Measurements from ENCODE around the gene LARGE1.

Gene LARGE1

GRCh38 chr22:33443683-33444082 is 476.6 kb downstream of the LARGE1 start:
- TF ChIP-seq CTCF (IDR thresholded peaks at IDR 0.05; ENCODE audit: low read length): no peak
- no peak for TF ChIP-seq EZH2 (IDR thresholded peaks at IDR 0.05; ENCODE audit: borderline replicate concordance, low read length)
- Histone ChIP-seq H3K9me3 (ENCODE audit: low read length) (no peaks in the 10 kb centered on the region), H3K79me2 (ENCODE audit: insufficient read depth, low read length) (no peaks in the 10 kb centered on the region), H3K27me3 (ENCODE audit: insufficient read depth, low read length) (no peaks in the 10 kb centered on the region), H4K20me1 (ENCODE audit: insufficient read depth, low read length) (no peaks in the 10 kb centered on the region), H3K36me3 (ENCODE audit: insufficient read depth, low read length) (no peaks in the 10 kb centered on the region), H3K9me2 (ENCODE audit: low read depth, low read length) (no peaks in the 10 kb centered on the region), H3K27ac (ENCODE audit: low read depth, low read length, poor library complexity, severe bottlenecking) (no peak overlapping the region), H2AFZ (ENCODE audit: low read length) (no peak overlapping the region), H3K9ac (ENCODE audit: low read length) (no peak overlapping the region), H3K4me3 (ENCODE audit: low read depth, low read length, poor library complexity, severe bottlenecking) (no peak overlapping the region), H3K4me1 (ENCODE audit: insufficient read depth, low read length, severe bottlenecking) (no peaks in the 10 kb centered on the region), H3K4me2 (ENCODE audit: low read length) (no peak overlapping the region), H3F3A (ENCODE audit: insufficient read depth, low read length) (no peaks in the 10 kb centered on the region)

GRCh38 chr22:33440756-33441155 is 479.5 kb downstream of the LARGE1 start:
- Histone ChIP-seq H3K4me2 (ENCODE audit: low read length) (no peak overlapping the region), H3K9me2 (ENCODE audit: low read depth, low read length) (no peaks in the 10 kb centered on the region), H3K27me3 (ENCODE audit: insufficient read depth, low read length) (no peaks in the 10 kb centered on the region), H3K9me3 (ENCODE audit: low read length) (no peaks in the 10 kb centered on the region), H3K4me1 (ENCODE audit: insufficient read depth, low read length, severe bottlenecking) (no peaks in the 10 kb centered on the region), H3K9ac (ENCODE audit: low read length) (no peak overlapping the region), H2AFZ (ENCODE audit: low read length) (no peak overlapping the region), H3K36me3 (ENCODE audit: insufficient read depth, low read length) (no peaks in the 10 kb centered on the region), H3K79me2 (ENCODE audit: insufficient read depth, low read length) (no peaks in the 10 kb centered on the region), H3F3A (ENCODE audit: insufficient read depth, low read length) (no peaks in the 10 kb centered on the region), H3K27ac (ENCODE audit: low read depth, low read length, poor library complexity, severe bottlenecking) (no peak overlapping the region), H4K20me1 (ENCODE audit: insufficient read depth, low read length) (no peaks in the 10 kb centered on the region), H3K4me3 (ENCODE audit: low read depth, low read length, poor library complexity, severe bottlenecking) (no peak overlapping the region)
- TF ChIP-seq EZH2 (IDR thresholded peaks at IDR 0.05; ENCODE audit: borderline replicate concordance, low read length): no peak
- TF ChIP-seq CTCF (IDR thresholded peaks at IDR 0.05; ENCODE audit: low read length): no peak

DNA sequence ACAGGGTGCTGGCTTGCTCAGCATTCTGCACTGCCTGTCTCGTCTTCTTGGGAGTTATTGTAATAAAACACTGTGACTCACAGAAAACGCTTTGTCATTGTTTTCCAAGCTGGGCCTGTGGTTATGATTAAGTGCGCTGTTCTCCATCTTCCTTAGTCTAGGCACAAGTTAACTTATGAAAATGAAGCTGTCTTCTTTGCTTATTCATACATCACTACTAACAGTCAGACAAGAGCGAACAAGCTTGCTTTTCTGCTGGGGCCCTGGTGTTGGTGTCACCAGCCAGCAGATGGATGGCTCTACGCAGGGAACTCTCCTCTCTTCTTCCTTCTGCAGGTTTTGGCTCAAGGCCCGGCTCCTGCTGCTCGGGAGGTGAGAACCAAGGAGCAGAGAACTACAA is 482.0 kb downstream of the LARGE1 start:
- TF ChIP-seq CTCF (IDR thresholded peaks at IDR 0.05; ENCODE audit: low read length) (no peak), EZH2 (IDR thresholded peaks at IDR 0.05; ENCODE audit: borderline replicate concordance, low read length) (no peak)
- Histone ChIP-seq H3K9me3 (ENCODE audit: low read length) (no peaks in the 10 kb centered on the region), H3K79me2 (ENCODE audit: insufficient read depth, low read length) (no peaks in the 10 kb centered on the region), H2AFZ (ENCODE audit: low read length) (no peak overlapping the region), H3F3A (ENCODE audit: insufficient read depth, low read length) (no peaks in the 10 kb centered on the region), H3K9me2 (ENCODE audit: low read depth, low read length) (no peaks in the 10 kb centered on the region), H3K27me3 (ENCODE audit: insufficient read depth, low read length) (no peaks in the 10 kb centered on the region), H3K27ac (ENCODE audit: low read depth, low read length, poor library complexity, severe bottlenecking) (no peak overlapping the region), H3K4me2 (ENCODE audit: low read length) (no peak overlapping the region), H4K20me1 (ENCODE audit: insufficient read depth, low read length) (no peaks in the 10 kb centered on the region), H3K36me3 (ENCODE audit: insufficient read depth, low read length) (no peaks in the 10 kb centered on the region), H3K4me3 (ENCODE audit: low read depth, low read length, poor library complexity, severe bottlenecking) (no peak overlapping the region), H3K9ac (ENCODE audit: low read length) (no peak overlapping the region), H3K4me1 (ENCODE audit: insufficient read depth, low read length, severe bottlenecking) (no peaks in the 10 kb centered on the region)
